Heart right ventricle (tissue), 16 donors: ENCODE data around the gene SLC22A23. TPM values are rescaled to one million over a fixed set of nuclear protein-coding genes. Genes with fewer than 3 reads are reported as not detected.

Experiments used
- ATAC-seq, 8 donors: fragments of 200-7000 bp; cut with Tn5 transposase; one replicate each; pipeline ENCODE4 v1.9.1; 2020; ENCODE audit warnings: mild to moderate bottlenecking in 8 of 8, moderate library complexity in 8 of 8, moderate number of reproducible peaks in 1 of 8
- DNase-seq, 2 donors: peaks; one replicate each; pipeline ENCODE4 v3.0.0-alpha.2; 2020
- H3K27ac ChIP-seq, 10 donors: fragments of 200-600 bp; sonication (generic) in 2 of 10; one replicate each; pipeline versions ENCODE4 v1.5.0 to v1.8.0; 2020 to 2022; ENCODE audit warnings: mild to moderate bottlenecking in 3 of 10
- H3K27me3 ChIP-seq, 7 donors: fragments of 200-600 bp; one replicate each; pipeline ENCODE4 v1.8.0; 2021 to 2022; ENCODE audit warnings: mild to moderate bottlenecking in 2 of 7
- H3K36me3 ChIP-seq, 9 donors: fragments of 200-600 bp; sonication (generic) in 1 of 9; one replicate each; pipeline versions ENCODE4 v1.5.0 to v1.8.0; 2020 to 2022; ENCODE audit warnings: mild to moderate bottlenecking in 2 of 9
- H3K4me1 ChIP-seq, 9 donors: fragments of 200-600 bp; sonication (generic) in 1 of 9; one replicate each; pipeline versions ENCODE4 v1.5.0 to v1.8.0; 2020 to 2022; ENCODE audit warnings: mild to moderate bottlenecking in 4 of 9
- H3K4me3 ChIP-seq, 10 donors: fragments of 200-600 bp; sonication (generic) in 2 of 10; one replicate each; pipeline versions ENCODE4 v1.5.0 to v1.8.0; 2020 to 2022; ENCODE audit warnings: mild to moderate bottlenecking in 7 of 10, moderate library complexity in 2 of 10
- H3K9me3 ChIP-seq, 11 donors: fragments of 200-600 bp in 10 of 11; sonication (generic) in 2 of 11; one replicate each; pipeline versions ENCODE4 v1.5.0 to v1.8.0; 2013 to 2022; ENCODE audit warnings: mild to moderate bottlenecking in 2 of 11, control low read depth in 1 of 11, moderate library complexity in 1 of 11
- CTCF ChIP-seq, 9 donors: fragments of 200-600 bp; sonication (generic) in 2 of 9; IDR thresholded peaks; one replicate each; pipeline versions ENCODE4 v1.5.0 to v1.8.0; 2021 to 2022; ENCODE audit warnings: antibody characterized with exemption in 9 of 9, mild to moderate bottlenecking in 5 of 9, moderate library complexity in 1 of 9
- WGBS, 2 donors: extraction: QIAGEN DNeasy Blood & Tissue Kit; methylation state at CpG; one replicate each; pipeline ENCODE4 v1.1.7; 2013; ENCODE audit warnings: inconsistent platforms in 1 of 2; 5-methylcytosine and 5-hydroxymethylcytosine counted together
- intact Hi-C, 10 donors: fragments of 100-400 bp; cut with DNase I; formaldehyde crosslinking; loops; one replicate each; pipeline versions ENCODE4 v1.11.1 to v1.14.2; 2022
- polyA plus RNA-seq, 2 donors: library from polyadenylated mRNA; stranded (reverse); fragments of 200-250 nt; gene quantifications; one replicate each; pipeline ENCODE4 v1.2.3, GENCODE V29; 2013
- total RNA-seq, 10 donors: library from RNA; stranded (reverse); fragmentation: NEBNext Ultra II Directional in 3 of 10; extraction: Animal tissue kit (Norgen Biotek cat#: 25700) in 3 of 10; gene quantifications; one replicate each; pipeline versions ENCODE4 v1.2.1 to v1.2.4, GENCODE V29; 2021 to 2023
- donor health status: Arrhythmogenic right ventricular cardiomyopathy.
- donor health status: ischemic (EF 13 %, LVEDD 7.1; RV severe dilation, severe dysfunction).
- donor health status: healthy with polysubstance abuse.
- donor health status: DM: no; HTN: yes; CAD: no.
- donor health status: DM: no; HTN: no; CAD: no.
- donor health status: ischemic (EF 25% LVEDD 6.9; RV normal size, moderate dysfunction).
- donor health status: ischemic (EF 25% LVEDD 5.7; RV mildly dilated, moderate dysfunction).
- donor health status: healthy.
- donor health status: DM: yes; HTN: yes; CAD: no.
- donor health status: Ischemic cardiomyopathy.
- donor health status: ischemic (EF 35%, LVEDD 5.7; RV mildly dilated, moderate dysfunction).
- donor health status: nonischemic (EF 11% LVEDD 7.7; RV severe dilation, severe dysfunction).
- donor health status: DM: yes; HTN: yes; CAD: no.
- donor health status: PGD.
- donor health status: ischemic (EF 29% LVEDD 5.4; RV normal size, mild dysfunction).
- donor health status: nonischemic (EF 23%, LVEDD 6.1; RV moderate dilation, normal function).

SLC22A23 gene
- total and polyA plus RNA-seq, 12 donors = 1.9 to 7.8 (median 5.1) TPM

- TF ChIP-seq CTCF (IDR thresholded peaks at IDR 0.05) = no peak
- DNase-seq = no peak
- H3K27me3 ChIP-seq = no peaks in the 10 kb centered on the region
- H3K4me1 ChIP-seq = peaks cover 0 to 6% (median 0%) of the 10 kb centered on the region in 9 donors
- H3K36me3 ChIP-seq = no peaks in the 10 kb centered on the region
- 93 to 98% methylated on average over 8 of the region's 8 CpGs for WGBS, 2 donors
- H3K9me3 ChIP-seq = peaks cover 0 to 8% (median 0%) of the 10 kb centered on the region in 11 donors
- ATAC-seq = no peak
- no peak overlapping the region for H3K27ac ChIP-seq
- intact Hi-C loops = loop anchor here in 2 of 10 donors (10.0 kb wide), 2 partner anchors 289 to 319 kb away; no protein-coding TSS in a partner anchor
- no peak overlapping the region for H3K4me3 ChIP-seq
Observed at GRCh38 chr6:3415490-3415889, 41.4 kb downstream of the SLC22A23 start.

- peaks cover 0 to under 1% (median 0%) of the 10 kb centered on the region in 9 donors for H3K36me3 ChIP-seq
- peaks cover 0 to 6% (median 0%) of the 10 kb centered on the region in 9 donors for H3K4me1 ChIP-seq
- peaks cover 0 to 8% (median 0%) of the 10 kb centered on the region in 11 donors for H3K9me3 ChIP-seq
- no peak for ATAC-seq
- no peak overlapping the region for H3K27ac ChIP-seq
- DNase-seq = no peak
- H3K4me3 ChIP-seq = no peak overlapping the region
- TF ChIP-seq CTCF (IDR thresholded peaks at IDR 0.05) = no peak
- WGBS, 2 donors = 69 to 74% methylated on average over 5 of the region's 5 CpGs
- intact Hi-C loops = loop anchor here in 2 of 10 donors (10.0 kb wide), 2 partner anchors 290 to 320 kb away; no protein-coding TSS in a partner anchor
- no peaks in the 10 kb centered on the region for H3K27me3 ChIP-seq
Observed at GRCh38 chr6:3415082-3415453, 41.8 kb downstream of the SLC22A23 start.

- TF ChIP-seq CTCF (IDR thresholded peaks at IDR 0.05) = no peak
- no peak for ATAC-seq
- peaks cover 0 to under 1% (median 0%) of the 10 kb centered on the region in 9 donors for H3K4me1 ChIP-seq
- H3K36me3 ChIP-seq = peaks cover 0 to 6% (median 0%) of the 10 kb centered on the region in 9 donors
- peak overlapping the region in 1 of 10 donors; percentile 7 for H3K27ac ChIP-seq
- peaks cover 0 to 8% (median 0%) of the 10 kb centered on the region in 11 donors for H3K9me3 ChIP-seq
- H3K27me3 ChIP-seq = no peaks in the 10 kb centered on the region
- WGBS, 2 donors = 54 to 55% methylated on average over 11 of the region's 11 CpGs
- intact Hi-C loops = loop anchor here in 5 of 10 donors (5.0 to 10.0 kb wide), 4 partner anchors 290 to 320 kb away; no protein-coding TSS in a partner anchor
- H3K4me3 ChIP-seq = no peak overlapping the region
- DNase-seq = no peak
Observed at GRCh38 chr6:3414327-3415081, 42.3 kb downstream of the SLC22A23 start.

GRCh38 chr6:3413592-3413991, 43.3 kb downstream of the SLC22A23 start:
- Histone ChIP-seq H3K4me3 (no peak overlapping the region), H3K9me3 (peaks cover 0 to 8% (median 0%) of the 10 kb centered on the region in 11 donors), H3K27ac (peak overlapping the region in 1 of 10 donors; percentile 7), H3K4me1 (no peaks in the 10 kb centered on the region), H3K27me3 (no peaks in the 10 kb centered on the region), H3K36me3 (peaks cover 0 to 8% (median 0%) of the 10 kb centered on the region in 9 donors)
- TF ChIP-seq CTCF (IDR thresholded peaks at IDR 0.05) = no peak
- WGBS, 2 donors = 90 to 93% methylated on average over 3 of the region's 3 CpGs
- intact Hi-C loops = loop anchor here in 5 of 10 donors (5.0 to 10.0 kb wide), 4 partner anchors 291 to 321 kb away; no protein-coding TSS in a partner anchor
- ATAC-seq (peak in 1 of 8 donors; percentile 16), DNase-seq (no peak)
